SU-DHL-6 (cell line): ENCODE measurements around the gene SLC35F5.
A peak's percentile ranks its signal among the peaks of the same experiment; 100 is the strongest.

Experiments
- H2AFZ ChIP-seq: fragments of 200-600 bp; sonication (generic); 2 replicates; pipeline ENCODE4 v1.6.1; 2014; ENCODE audit warnings: low read depth, mild to moderate bottlenecking, moderate library complexity, mixed read lengths, antibody characterized with exemption, low read length; ENCODE audit not compliant: severe bottlenecking
- H3F3A ChIP-seq: fragments of 200-600 bp; shearing (Covaris generic); 2 replicates; pipeline ENCODE4 v1.6.0; 2016; ENCODE audit warnings: antibody characterized with exemption, mild to moderate bottlenecking; ENCODE audit not compliant: insufficient read depth
- H3K27ac ChIP-seq: fragments of 200-600 bp; sonication (generic); 2 replicates; pipeline ENCODE4 v1.5.1; 2016; ENCODE audit warnings: low read depth, mild to moderate bottlenecking, low read length, moderate library complexity, mixed read lengths
- H3K27me3 ChIP-seq: fragments of 200-600 bp; sonication (generic), shearing (Covaris generic); 2 replicates; pipeline ENCODE4 v1.6.0; 2014; ENCODE audit warnings: mild to moderate bottlenecking, low read length
- H3K36me3 ChIP-seq: fragments of 200-600 bp; sonication (generic); 2 replicates; pipeline ENCODE4 v1.6.1; 2014; ENCODE audit warnings: mild to moderate bottlenecking, low read length, mixed read lengths
- H3K4me2 ChIP-seq: fragments of 300-600, 200-600 bp; shearing (Covaris generic), sonication (generic); 2 replicates; pipeline ENCODE4 v1.6.0; 2014; ENCODE audit warnings: low read length, low read depth, mild to moderate bottlenecking; ENCODE audit not compliant: poor library complexity, severe bottlenecking
- H3K4me3 ChIP-seq: fragments of 200-600 bp; sonication (generic); 2 replicates; pipeline ENCODE4 v1.5.1; 2014; ENCODE audit warnings: antibody characterized with exemption, low read length, mild to moderate bottlenecking, mixed read lengths; ENCODE audit not compliant: insufficient read depth, poor library complexity, severe bottlenecking
- H3K79me2 ChIP-seq: fragments of 200-600 bp; sonication (generic); 2 replicates; pipeline ENCODE4 v1.6.1; 2014; ENCODE audit warnings: mild to moderate bottlenecking, low read length, moderate library complexity; ENCODE audit not compliant: insufficient read depth
- H3K9ac ChIP-seq: fragments of 200-600 bp; sonication (generic); 2 replicates; pipeline ENCODE4 v1.7.0; 2014; ENCODE audit warnings: mild to moderate bottlenecking, low read length
- H3K9me2 ChIP-seq: fragments of 200-600 bp; sonication (generic); replicated peaks from 2 replicates; pipeline ENCODE4 v1.6.1; 2014; ENCODE audit warnings: low read length; ENCODE audit not compliant: insufficient read depth
- H3K9me3 ChIP-seq: fragments of 200-600 bp; sonication (generic); 2 replicates; pipeline ENCODE4 v1.6.1; 2014; ENCODE audit warnings: low read length, mixed read lengths; ENCODE audit not compliant: insufficient read depth
- H4K20me1 ChIP-seq: fragments of 200-600 bp; sonication (generic); 2 replicates; pipeline ENCODE4 v1.6.1; 2014; ENCODE audit warnings: low read depth, mild to moderate bottlenecking, antibody characterized with exemption, low read length, moderate library complexity, mixed read lengths
- CTCF ChIP-seq: fragments of 200-600 bp; sonication (generic); IDR thresholded peaks from one replicate; pipeline ENCODE4 v1.5.1; 2017; ENCODE audit warnings: antibody characterized with exemption, mild to moderate bottlenecking, low read length, moderate library complexity; ENCODE audit not compliant: insufficient read depth, poor library complexity, severe bottlenecking
- EZH2phosphoT487 ChIP-seq: fragments of 200-600 bp; sonication (generic), shearing (Covaris generic); conservative IDR thresholded peaks from 2 replicates; pipeline ENCODE4 v1.6.1; 2018; ENCODE audit warnings: mild to moderate bottlenecking, antibody characterized with exemption, low read length, moderate library complexity, mixed read lengths

The SLC35F5 gene

GRCh38 chr2:113762377-113763118 lies 6.1 kb upstream of the SLC35F5 start:
- no peaks in the 10 kb centered on the region for H3K79me2 ChIP-seq
- 0 out of 2 replicates have a peak, but pooled peaks cover 4% of the 10 kb centered on the region for H3K9me2 ChIP-seq
- H4K20me1 ChIP-seq, result no peaks in the 10 kb centered on the region
- H3K9ac ChIP-seq, result no peak overlapping the region
- H3K4me3 ChIP-seq, result no peak overlapping the region
- H3K9me3 ChIP-seq, result no peaks in the 10 kb centered on the region
- H3K27me3 ChIP-seq, result no peaks in the 10 kb centered on the region
- H3F3A ChIP-seq, result peaks cover 10% of the 10 kb centered on the region
- TF ChIP-seq CTCF, result no peak
- TF ChIP-seq EZH2phosphoT487, result no peak
- no peak overlapping the region for H2AFZ ChIP-seq
- no peaks in the 10 kb centered on the region for H3K36me3 ChIP-seq
- no peak overlapping the region for H3K4me2 ChIP-seq
- no peak overlapping the region for H3K27ac ChIP-seq

- H3K4me2 ChIP-seq, result no peak overlapping the region
- H3K9me3 ChIP-seq, result no peaks in the 10 kb centered on the region
- H3K79me2 ChIP-seq, result peaks cover 8% of the 10 kb centered on the region
- H3K27ac ChIP-seq, result no peak overlapping the region
- no peaks in the 10 kb centered on the region for H4K20me1 ChIP-seq
- peaks cover 19% of the 10 kb centered on the region for H3F3A ChIP-seq
- TF ChIP-seq EZH2phosphoT487 (no peak), CTCF (no peak)
- H3K9ac ChIP-seq, result no peak overlapping the region
- H3K4me3 ChIP-seq, result no peak overlapping the region
- 0 out of 2 replicates have a peak, but pooled peaks cover 4% of the 10 kb centered on the region for H3K9me2 ChIP-seq
- H3K36me3 ChIP-seq, result no peaks in the 10 kb centered on the region
- H2AFZ ChIP-seq, result no peak overlapping the region
- no peaks in the 10 kb centered on the region for H3K27me3 ChIP-seq
These were observed 4.0 kb upstream of the SLC35F5 start for GRCh38 chr2:113760400-113760799.

DNA sequence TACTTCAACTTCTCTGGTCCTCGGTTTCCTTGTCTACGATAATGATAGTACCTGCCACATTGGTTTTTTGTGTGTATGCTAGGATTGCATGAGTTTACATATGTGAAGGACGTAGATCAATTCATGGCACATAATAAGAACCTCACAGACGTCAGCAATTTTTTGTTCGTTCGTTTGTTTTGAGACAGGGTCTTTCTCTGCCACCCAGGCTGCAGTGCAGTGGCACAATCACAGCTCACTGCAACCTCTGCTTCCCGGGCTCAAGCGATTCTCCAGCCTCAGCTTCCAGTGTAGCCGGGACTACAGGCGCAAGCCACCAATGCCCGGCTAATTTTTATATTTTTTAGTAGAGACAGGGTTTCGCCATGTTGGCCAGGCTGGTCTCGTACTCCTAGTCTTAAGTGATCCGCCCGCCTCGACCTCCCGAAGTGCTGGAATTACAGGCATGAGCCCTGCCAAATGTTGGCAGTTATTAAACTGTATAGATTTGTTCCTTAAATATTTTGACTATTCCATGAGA lies 756 bp upstream of the SLC35F5 start:
- Histone ChIP-seq H3K27ac (peak overlapping the region; percentile 89), H3K79me2 (peaks cover 32% of the 10 kb centered on the region), H3K9me3 (no peaks in the 10 kb centered on the region), H3K4me2 (peak overlapping the region; percentile 90), H2AFZ (peak overlapping the region; percentile 52), H3K27me3 (no peaks in the 10 kb centered on the region), H3K4me3 (peak overlapping the region; percentile 74), H3K36me3 (peaks cover 10% of the 10 kb centered on the region; the same call in 1 of the 2 replicates), H3F3A (peaks cover 19% of the 10 kb centered on the region), H3K9me2 (no peaks in the 10 kb centered on the region), H3K9ac (peak overlapping the region; percentile 79), H4K20me1 (no peaks in the 10 kb centered on the region)
- TF ChIP-seq EZH2phosphoT487 (no peak), CTCF (no peak)
